Measurements from ENCODE around the gene P2RX7.

DNA sequence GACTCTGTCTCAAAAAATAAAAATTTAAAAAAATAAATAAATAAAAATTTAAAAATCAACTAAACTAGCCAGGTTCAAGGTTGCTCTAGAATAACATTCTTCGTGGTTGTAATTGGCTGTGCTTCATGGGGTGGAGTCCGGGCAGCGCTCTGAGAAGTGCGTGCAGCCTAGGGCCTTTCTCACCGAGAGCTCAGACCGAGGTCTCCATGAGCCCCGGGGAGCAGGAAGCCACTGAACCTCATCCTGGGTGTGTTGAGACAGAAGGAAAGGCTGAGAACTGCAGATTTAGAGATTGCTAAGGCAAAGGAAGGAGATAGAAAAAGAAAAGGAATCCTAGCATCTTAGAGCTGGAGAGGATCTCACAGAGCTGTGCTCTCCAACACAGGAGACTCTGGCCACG is 91.9 kb downstream of the P2RX7 start:
- no peak for TF ChIP-seq EZH2 (IDR thresholded peaks at IDR 0.05; ENCODE audit: insufficient read depth, low read length)
- TF ChIP-seq CTCF (IDR thresholded peaks at IDR 0.05; ENCODE audit: insufficient read depth, low read depth, low read length): no peak
